CD4-positive, alpha-beta T cell (primary cell): ENCODE results near the gene NQO2. TPM values are rescaled to one million over a fixed set of nuclear protein-coding genes. Genes with fewer than 3 reads are reported as not detected.

ENCODE experiments used
- ATAC-seq: fragments of 200-7000 bp; cut with Tn5 transposase; one replicate; pipeline ENCODE4 v1.10.0; 2022; ENCODE audit warnings: mild to moderate bottlenecking; ENCODE audit not compliant: poor library complexity
- CTCF ChIA-PET: fragments of 350-600 bp; sonication (Branson Sonifier 250); formaldehyde crosslinking; loops from one replicate; lab custom pipeline; 2021; ENCODE audit warnings: antibody characterized with exemption, inconsistent platforms; lab: Charles Lee
- POLR2A ChIA-PET: fragments of 350-600 bp; sonication (Branson Sonifier 250); formaldehyde crosslinking; loops from one replicate; lab custom pipeline; 2021; ENCODE audit warnings: antibody characterized with exemption, inconsistent platforms; lab: Charles Lee
- DNase-seq, 14 experiments: peaks; one replicate each; pipeline ENCODE4 v3.0.0-alpha.2; 2013 to 2020; ENCODE audit warnings: mixed read lengths in 2 of 14
- H3K27ac ChIP-seq, 2 donors: one replicate each; pipeline versions ENCODE4 v1.5.1 to v1.7.0; 2013; ENCODE audit warnings: low read length in 2 of 2, low read depth in 1 of 2, mild to moderate bottlenecking in 1 of 2
- H3K27me3 ChIP-seq, 2 experiments: 1 replicate in 1 of 2; 2 replicates in 1 of 2; pipeline versions ENCODE4 v1.6.1 to v1.7.0; 2013; ENCODE audit warnings: low read length in 2 of 2, control low read depth in 1 of 2, mild to moderate bottlenecking in 1 of 2, moderate library complexity in 1 of 2; ENCODE audit not compliant: insufficient read depth in 2 of 2, control insufficient read depth in 1 of 2
- H3K36me3 ChIP-seq: one replicate; pipeline ENCODE4 v1.6.1; 2013; ENCODE audit warnings: low read length, control low read depth; ENCODE audit not compliant: insufficient read depth
- H3K4me1 ChIP-seq: one replicate; pipeline ENCODE4 v1.6.1; 2013; ENCODE audit warnings: low read length, control low read depth; ENCODE audit not compliant: insufficient read depth
- H3K4me3 ChIP-seq: one replicate; pipeline ENCODE4 v1.5.1; 2013; ENCODE audit warnings: mild to moderate bottlenecking, low read length, moderate library complexity
- H3K9me3 ChIP-seq, 2 experiments: 1 replicate in 1 of 2; 2 replicates in 1 of 2; pipeline versions ENCODE4 v1.6.1 to v1.7.0; 2013; ENCODE audit warnings: low read length in 2 of 2, mild to moderate bottlenecking in 2 of 2, control low read depth in 1 of 2, moderate library complexity in 1 of 2; ENCODE audit not compliant: control insufficient read depth in 1 of 2, insufficient read depth in 1 of 2
- H3K27ac Mint-ChIP-seq: one replicate; pipeline ENCODE4 v1.8.0; 2020; ENCODE audit warnings: mixed read lengths
- H3K27me3 Mint-ChIP-seq: one replicate; pipeline ENCODE4 v1.8.0; 2021; ENCODE audit warnings: mixed read lengths
- H3K36me3 Mint-ChIP-seq: one replicate; pipeline ENCODE4 v1.8.0; 2021; ENCODE audit warnings: low read depth, mixed read lengths
- H3K4me1 Mint-ChIP-seq: one replicate; pipeline ENCODE4 v1.8.0; 2021; ENCODE audit warnings: low read depth, mixed read lengths
- H3K4me3 Mint-ChIP-seq: one replicate; pipeline ENCODE4 v1.8.0; 2020; ENCODE audit warnings: mild to moderate bottlenecking, mixed read lengths
- H3K9me3 Mint-ChIP-seq: one replicate; pipeline ENCODE4 v1.8.0; 2020; ENCODE audit warnings: mixed read lengths
- intact Hi-C, 2 experiments: fragments of 100-400 bp; cut with DNase I in 1 of 2; cut with micrococcal nuclease in 1 of 2; formaldehyde crosslinking; loops; one replicate each; pipeline versions ENCODE4 v1.15.1 to v1.9.0; 2023 to 2025; cut with DNase I, micrococcal nuclease
- total RNA-seq, 174 experiments: library from RNA in 2 of 174; stranded (reverse) in 2 of 174; gene quantifications; one replicate each; pipeline ENCODE4 v1.2.3 and lab custom pipeline; 2021 to 2026
- TF ChIP-seq, protein P1 (sequence below): fragments of 200-600 bp; IDR thresholded peaks from one replicate; pipeline ENCODE4 v1.8.0; 2022; ENCODE audit warnings: antibody characterized with exemption, mild to moderate bottlenecking

NQO2 gene
- total RNA-seq, 2 experiments from 2014 or later: 6.7 to 7.7 TPM

DNA sequence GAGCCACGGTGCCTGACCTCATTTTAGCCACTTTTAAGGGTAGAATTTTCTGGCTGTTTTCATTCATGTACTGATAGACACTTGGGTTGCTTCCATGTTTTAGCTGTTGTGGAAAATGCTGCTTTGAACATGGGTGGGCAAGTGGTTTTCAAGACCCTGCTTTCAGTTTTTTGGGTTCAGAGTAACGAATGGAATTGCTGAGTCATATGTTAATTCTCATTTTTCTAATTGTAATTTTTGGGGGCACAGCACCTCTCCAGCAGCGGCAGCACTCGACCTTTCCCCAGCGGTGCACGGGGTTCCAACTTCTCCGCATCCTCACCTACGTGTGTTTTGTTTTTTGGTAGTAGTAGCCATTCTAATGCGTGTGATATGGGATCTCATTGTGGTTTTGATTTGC lies 5.4 kb downstream of the NQO2 start:
- H3K4me1 ChIP-seq: peaks cover 20% of the 10 kb centered on the region
- H3K9me3 Mint-ChIP-seq: no peaks in the 10 kb centered on the region
- H3K36me3 ChIP-seq: peaks cover 28% of the 10 kb centered on the region
- H3K4me3 ChIP-seq: no peak overlapping the region
- no peaks in the 10 kb centered on the region for H3K27me3 ChIP-seq
- H3K4me1 Mint-ChIP-seq: peaks cover 20% of the 10 kb centered on the region
- H3K4me3 Mint-ChIP-seq: no peak overlapping the region
- peaks cover 70% of the 10 kb centered on the region for H3K36me3 Mint-ChIP-seq
- TF ChIP-seq, protein P1, sequence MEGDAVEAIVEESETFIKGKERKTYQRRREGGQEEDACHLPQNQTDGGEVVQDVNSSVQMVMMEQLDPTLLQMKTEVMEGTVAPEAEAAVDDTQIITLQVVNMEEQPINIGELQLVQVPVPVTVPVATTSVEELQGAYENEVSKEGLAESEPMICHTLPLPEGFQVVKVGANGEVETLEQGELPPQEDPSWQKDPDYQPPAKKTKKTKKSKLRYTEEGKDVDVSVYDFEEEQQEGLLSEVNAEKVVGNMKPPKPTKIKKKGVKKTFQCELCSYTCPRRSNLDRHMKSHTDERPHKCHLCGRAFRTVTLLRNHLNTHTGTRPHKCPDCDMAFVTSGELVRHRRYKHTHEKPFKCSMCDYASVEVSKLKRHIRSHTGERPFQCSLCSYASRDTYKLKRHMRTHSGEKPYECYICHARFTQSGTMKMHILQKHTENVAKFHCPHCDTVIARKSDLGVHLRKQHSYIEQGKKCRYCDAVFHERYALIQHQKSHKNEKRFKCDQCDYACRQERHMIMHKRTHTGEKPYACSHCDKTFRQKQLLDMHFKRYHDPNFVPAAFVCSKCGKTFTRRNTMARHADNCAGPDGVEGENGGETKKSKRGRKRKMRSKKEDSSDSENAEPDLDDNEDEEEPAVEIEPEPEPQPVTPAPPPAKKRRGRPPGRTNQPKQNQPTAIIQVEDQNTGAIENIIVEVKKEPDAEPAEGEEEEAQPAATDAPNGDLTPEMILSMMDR: no peak
- H3K27ac ChIP-seq: no peak overlapping the region
- H3K9me3 ChIP-seq: no peaks in the 10 kb centered on the region
- DNase-seq: no peak
- no peak overlapping the region for H3K27ac Mint-ChIP-seq
- POLR2A ChIA-PET: no interaction called here
- CTCF ChIA-PET: no interaction called here
- intact Hi-C loops: no loop called here
- no peaks in the 10 kb centered on the region for H3K27me3 Mint-ChIP-seq
- no peak for ATAC-seq

DNA sequence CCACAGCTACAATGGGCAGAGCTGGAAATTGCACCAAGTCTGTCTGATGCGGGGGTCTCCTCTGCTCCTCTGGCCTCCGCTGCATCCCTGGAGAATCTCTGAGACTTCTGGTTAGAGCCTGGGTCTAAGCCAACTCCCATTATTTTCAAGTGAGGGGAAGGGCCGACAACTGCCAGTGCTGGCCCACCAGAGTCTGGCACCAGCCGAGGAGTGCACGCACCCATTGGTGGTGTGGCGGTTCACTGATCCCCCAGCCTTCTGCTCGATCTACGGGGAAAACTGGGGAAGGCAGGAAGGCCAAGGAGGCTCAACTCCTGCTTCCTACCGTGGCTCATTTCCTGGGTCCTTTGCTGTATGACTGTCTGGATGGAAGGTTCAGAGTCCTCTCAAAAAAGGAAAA lies 6.2 kb downstream of the NQO2 start:
- peaks cover 0 to under 1% of the 10 kb centered on the region in 2 experiments for H3K9me3 ChIP-seq
- peaks cover 13% of the 10 kb centered on the region for H3K4me1 ChIP-seq
- intact Hi-C loops: loop anchor here in 1 of 2 experiments (2.0 kb wide), 1 partner anchor 39 kb away; no protein-coding TSS in a partner anchor
- POLR2A ChIA-PET: no interaction called here
- H3K36me3 ChIP-seq: peaks cover 35% of the 10 kb centered on the region
- H3K4me3 Mint-ChIP-seq: no peak overlapping the region
- H3K4me1 Mint-ChIP-seq: peaks cover 20% of the 10 kb centered on the region
- CTCF ChIA-PET: no interaction called here
- no peak overlapping the region for H3K27ac ChIP-seq
- H3K27me3 Mint-ChIP-seq: no peaks in the 10 kb centered on the region
- no peak for ATAC-seq
- TF ChIP-seq, protein P1: no peak
- peaks cover 78% of the 10 kb centered on the region for H3K36me3 Mint-ChIP-seq
- DNase-seq: no peak
- no peaks in the 10 kb centered on the region for H3K27me3 ChIP-seq
- H3K9me3 Mint-ChIP-seq: no peaks in the 10 kb centered on the region
- no peak overlapping the region for H3K4me3 ChIP-seq
- no peak overlapping the region for H3K27ac Mint-ChIP-seq

DNA sequence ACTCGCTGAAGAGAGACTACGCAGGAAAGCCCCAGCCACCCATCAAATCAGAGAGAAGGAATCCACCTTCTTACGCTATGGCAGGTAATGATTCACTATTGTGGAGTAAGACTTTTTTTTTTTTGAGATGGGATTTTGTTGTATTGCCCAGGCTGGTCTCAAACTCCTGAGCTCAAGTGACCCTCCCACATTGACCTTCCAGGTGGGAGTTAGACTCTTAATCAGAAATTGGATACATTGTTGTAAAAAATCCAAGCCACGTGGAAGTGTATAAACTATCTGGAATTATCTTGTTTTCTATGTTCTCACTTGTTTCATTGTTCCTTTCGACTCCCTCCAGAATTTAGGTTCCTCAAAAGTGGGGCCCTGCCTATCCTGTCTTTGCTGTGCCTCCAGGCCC lies 6.8 kb downstream of the NQO2 start:
- no peaks in the 10 kb centered on the region for H3K27me3 ChIP-seq
- peaks cover 8% of the 10 kb centered on the region for H3K4me1 ChIP-seq
- no peak overlapping the region for H3K4me3 ChIP-seq
- TF ChIP-seq, protein P1: no peak
- Mint-ChIP-seq H3K36me3 (peaks cover 84% of the 10 kb centered on the region), H3K27ac (no peak overlapping the region), H3K9me3 (peaks cover under 1% of the 10 kb centered on the region), H3K4me3 (no peak overlapping the region), H3K4me1 (peaks cover 15% of the 10 kb centered on the region), H3K27me3 (no peaks in the 10 kb centered on the region)
- no peak for ATAC-seq
- intact Hi-C loops: loop anchor here in 1 of 2 experiments (2.0 kb wide), 1 partner anchor 38 kb away; no protein-coding TSS in a partner anchor
- H3K36me3 ChIP-seq: peaks cover 37% of the 10 kb centered on the region
- DNase-seq: no peak
- H3K27ac ChIP-seq: no peak overlapping the region
- ChIA-PET POLR2A (no interaction called here), CTCF (no interaction called here)
- H3K9me3 ChIP-seq: peaks cover 0 to 7% of the 10 kb centered on the region in 2 experiments
